GM23338 (cell line): ENCODE data around the gene PGM1.

Experiments
- CTCF ChIP-seq, 2 experiments: fragments of 200-600 bp in 1 of 2; sonication (generic) in 1 of 2; conservative IDR thresholded peaks; 2 replicates each; pipeline versions ENCODE4 v1.5.1 to v1.6.1; 2016 to 2017; ENCODE audit warnings: antibody characterized with exemption in 2 of 2, low read depth in 2 of 2, mild to moderate bottlenecking in 2 of 2, moderate library complexity in 1 of 2
- EZH2 ChIP-seq: fragments of 200-600 bp; sonication (generic); IDR thresholded peaks from one replicate; pipeline ENCODE4 v1.8.0; 2017; ENCODE audit warnings: antibody characterized with exemption, mild to moderate bottlenecking, low read depth; ENCODE audit not compliant: unreplicated experiment

DNA sequence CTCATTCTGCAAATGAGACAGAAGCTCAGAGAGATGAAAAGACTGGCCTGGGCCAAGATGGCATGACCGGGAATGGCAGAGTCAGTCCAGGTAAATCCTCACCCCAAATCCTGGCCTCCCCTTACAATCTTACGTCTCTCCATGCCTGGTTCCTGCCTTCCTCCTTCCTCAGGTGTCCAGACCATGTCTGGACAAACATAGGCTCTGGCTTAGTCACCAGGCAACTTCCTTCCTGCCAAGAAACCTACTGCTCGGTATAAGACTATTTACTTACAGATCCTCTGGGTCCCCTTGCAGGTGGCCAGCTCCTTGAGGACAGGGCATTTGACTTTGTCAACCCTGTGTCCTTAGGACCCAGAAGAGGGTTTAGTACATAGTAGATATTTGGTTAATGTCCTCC, 111.2 kb downstream of the PGM1 start:
- no peak for TF ChIP-seq CTCF (conservative IDR thresholded peaks at IDR 0.05; ENCODE audit: low read depth in 2 of 2)
- no peak for TF ChIP-seq EZH2
